Fibroblast of mammary gland (primary cell): ENCODE data around the gene CLEC11A.
"Not testable (repeated sequence)": the region's sequence is repeated elsewhere in the genome, so short reads cannot be mapped to it uniquely, and the experiment has no call there.

ENCODE experiments used
- DNase-seq: peaks from one replicate; pipeline ENCODE4 v3.0.0-alpha.2; 2010; ENCODE audit warnings: low read depth
- H3K4me3 ChIP-seq: 2 replicates; pipeline ENCODE4 v1.5.1; 2011; ENCODE audit warnings: low read depth, mild to moderate bottlenecking, low read length, moderate library complexity; ENCODE audit not compliant: control insufficient read depth
- CTCF ChIP-seq: conservative IDR thresholded peaks from 2 replicates; pipeline ENCODE4 v1.5.1; 2011; ENCODE audit warnings: low read depth, low read length, inconsistent platforms; ENCODE audit not compliant: control insufficient read depth, insufficient read depth

CLEC11A gene

DNA sequence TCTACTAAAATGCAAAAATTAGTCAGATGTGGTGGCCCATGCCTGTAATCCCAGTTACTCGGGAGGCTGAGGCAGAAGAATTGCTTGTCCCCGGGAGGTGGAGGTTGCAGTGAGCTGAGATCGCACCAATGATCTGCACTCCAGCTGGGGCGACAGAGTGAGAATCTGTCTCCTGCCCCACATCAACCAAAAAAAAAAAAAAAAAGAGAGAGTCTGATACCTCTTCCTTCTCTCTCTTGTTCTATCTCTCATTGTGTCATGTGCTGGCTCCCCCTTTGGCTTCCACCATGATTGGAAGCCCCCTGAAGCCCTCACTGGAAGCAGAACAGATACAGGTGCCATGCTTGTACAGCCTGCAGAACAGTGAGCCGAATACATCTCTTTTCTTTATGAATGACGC lies 20.4 kb downstream of the CLEC11A start:
- no peak for DNase-seq
- no peak for TF ChIP-seq CTCF
- H3K4me3 ChIP-seq = no peak overlapping the region

- DNase-seq = no peak
- no peak overlapping the region for H3K4me3 ChIP-seq
- no peak for TF ChIP-seq CTCF
Observed at GRCh38 chr19:50745221-50745620, 22.1 kb downstream of the CLEC11A start.

DNA sequence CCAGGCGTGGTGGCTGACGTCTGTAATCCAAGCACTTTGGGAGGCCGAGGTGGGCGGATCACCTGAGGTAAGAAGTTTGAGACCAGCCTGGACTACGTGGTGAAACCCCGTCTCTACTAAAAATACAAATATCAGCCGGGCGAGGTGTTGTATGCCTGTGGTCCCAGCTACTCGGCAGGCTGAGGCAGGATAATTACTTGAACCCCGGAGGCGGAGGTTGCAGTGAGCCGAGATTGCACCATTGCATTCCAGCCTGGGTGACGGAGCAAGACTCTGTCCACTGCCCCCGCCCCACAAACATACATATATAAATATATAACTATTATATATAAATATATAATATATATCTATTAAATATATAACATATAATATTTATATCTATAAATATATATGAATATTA lies 24.0 kb downstream of the CLEC11A start:
- DNase-seq, H3K4me3 ChIP-seq: not testable (repeated sequence)

DNA sequence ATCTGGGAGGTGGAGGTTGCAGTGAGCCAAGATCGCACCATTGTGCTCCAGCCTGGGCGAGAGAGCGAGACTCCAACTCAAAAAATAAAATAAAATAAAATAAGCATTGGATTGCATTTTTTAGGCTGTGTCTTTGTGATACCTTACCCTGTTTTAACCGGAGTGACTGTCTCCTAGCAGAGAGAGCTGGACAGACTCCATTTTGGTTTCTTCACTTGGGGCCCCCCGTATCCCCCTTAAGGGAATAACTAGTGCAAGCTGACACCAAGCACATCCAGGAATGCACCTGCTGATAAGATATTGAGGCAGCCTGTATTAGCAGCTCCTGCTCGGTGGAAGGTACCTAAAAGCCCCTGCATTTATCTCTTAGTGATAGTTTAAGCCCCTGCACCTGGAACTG lies 26.3 kb downstream of the CLEC11A start:
- no peak for DNase-seq
- TF ChIP-seq CTCF = no peak
- no peak overlapping the region for H3K4me3 ChIP-seq

- no peak overlapping the region for H3K4me3 ChIP-seq
- no peak for TF ChIP-seq CTCF
- no peak for DNase-seq
Observed at GRCh38 chr19:50750010-50750409, 26.8 kb downstream of the CLEC11A start.

GRCh38 chr19:50753879-50754278 lies 30.7 kb downstream of the CLEC11A start:
- no peak for TF ChIP-seq CTCF
- H3K4me3 ChIP-seq = no peak overlapping the region
- DNase-seq = no peak

- H3K4me3 ChIP-seq, DNase-seq: not testable (repeated sequence)
Observed at GRCh38 chr19:50756244-50756643, 33.1 kb downstream of the CLEC11A start.

DNA sequence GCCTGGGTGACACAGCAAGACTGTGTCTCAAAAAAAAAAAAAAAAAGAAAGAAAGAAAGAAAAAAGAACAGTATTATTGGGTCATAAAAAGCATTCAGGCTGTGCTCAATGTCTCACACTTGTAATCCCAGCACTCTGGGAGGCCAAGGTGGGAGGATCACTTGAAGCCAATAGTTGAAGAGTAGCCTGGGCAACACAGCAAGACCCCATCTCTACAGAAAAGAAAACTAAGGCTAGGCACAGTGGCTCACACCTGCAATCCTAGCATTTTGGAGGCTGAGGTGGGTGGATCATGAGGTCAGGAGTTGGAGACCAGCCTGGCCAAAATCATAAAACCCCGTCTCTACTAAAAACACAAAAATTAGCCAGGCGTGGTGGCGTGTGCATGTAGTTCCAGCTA lies 34.5 kb downstream of the CLEC11A start:
- DNase-seq, H3K4me3 ChIP-seq: not testable (repeated sequence)

DNA sequence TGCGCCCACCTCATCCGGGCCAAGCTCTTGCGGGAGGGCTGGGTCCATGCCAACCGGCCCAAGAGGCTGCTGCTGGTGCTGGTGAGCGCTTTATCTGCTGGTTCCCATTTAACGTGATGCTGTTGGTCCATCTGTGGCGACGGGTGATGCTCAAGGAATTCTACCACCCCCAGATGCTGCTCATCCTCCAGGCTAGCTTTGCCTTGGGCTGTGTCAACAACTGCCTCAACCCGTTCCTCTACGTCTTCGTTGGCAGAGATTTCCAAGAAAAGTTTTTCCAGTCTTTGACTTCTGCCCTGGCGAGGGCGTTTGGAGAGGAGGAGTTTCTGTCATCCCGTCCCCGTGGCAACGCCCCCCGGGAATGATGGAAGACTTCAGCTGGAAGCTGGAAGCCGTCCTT lies 35.9 kb downstream of the CLEC11A start:
- DNase-seq, H3K4me3 ChIP-seq: not testable (repeated sequence)
